Effector memory CD8-positive, alpha-beta T cell (primary cell): ENCODE results near the gene TTC33.

ENCODE experiments used
- ATAC-seq: fragments of 150-1000 bp; cut with Tn5 transposase; replicated peaks from 2 replicates; pipeline ENCODE4 v1.10.0; 2021; ENCODE audit warnings: mild to moderate bottlenecking, moderate library complexity
- DNase-seq, 3 experiments: peaks; one replicate each; pipeline ENCODE4 v3.0.0; 2021
- H3K27ac Mint-ChIP-seq, 2 donors: one replicate each; pipeline ENCODE4 v1.8.0; 2022; ENCODE audit warnings: mild to moderate bottlenecking in 2 of 2, mixed read lengths in 2 of 2, moderate library complexity in 2 of 2
- H3K27me3 Mint-ChIP-seq, 2 donors: one replicate each; pipeline ENCODE4 v1.8.0; 2022; ENCODE audit warnings: mixed read lengths in 2 of 2
- H3K36me3 Mint-ChIP-seq: one replicate; pipeline ENCODE4 v1.8.0; 2022; ENCODE audit warnings: mild to moderate bottlenecking, moderate library complexity, mixed read lengths; ENCODE audit not compliant: insufficient read depth
- H3K4me1 Mint-ChIP-seq, 2 donors: one replicate each; pipeline ENCODE4 v1.8.0; 2022; ENCODE audit warnings: low read depth in 2 of 2, mixed read lengths in 2 of 2
- H3K4me3 Mint-ChIP-seq, 2 donors: one replicate each; pipeline ENCODE4 v1.8.0; 2022; ENCODE audit warnings: mild to moderate bottlenecking in 2 of 2, mixed read lengths in 2 of 2, moderate library complexity in 2 of 2
- H3K9me3 Mint-ChIP-seq, 2 donors: one replicate each; pipeline ENCODE4 v1.8.0; 2022; ENCODE audit warnings: mixed read lengths in 2 of 2

The TTC33 gene

GRCh38 chr5:40540301-40540700 is 215.5 kb downstream of the TTC33 start:
- peaks cover 0 to 5% of the 10 kb centered on the region in 2 donors for H3K4me1 Mint-ChIP-seq
- DNase-seq: no peak
- H3K4me3 Mint-ChIP-seq: no peak overlapping the region
- H3K36me3 Mint-ChIP-seq: no peaks in the 10 kb centered on the region
- no peak for ATAC-seq
- H3K9me3 Mint-ChIP-seq: peaks cover 0 to 2% of the 10 kb centered on the region in 2 donors
- no peaks in the 10 kb centered on the region for H3K27me3 Mint-ChIP-seq
- no peak overlapping the region for H3K27ac Mint-ChIP-seq

GRCh38 chr5:40524677-40525076 is 231.1 kb downstream of the TTC33 start:
- H3K4me1 Mint-ChIP-seq: no peaks in the 10 kb centered on the region
- no peak overlapping the region for H3K4me3 Mint-ChIP-seq
- H3K27ac Mint-ChIP-seq: no peak overlapping the region
- H3K9me3 Mint-ChIP-seq: no peaks in the 10 kb centered on the region
- H3K27me3 Mint-ChIP-seq: no peaks in the 10 kb centered on the region
- ATAC-seq (no peak), DNase-seq (no peak)
- no peaks in the 10 kb centered on the region for H3K36me3 Mint-ChIP-seq

GRCh38 chr5:40521925-40522324 is 233.8 kb downstream of the TTC33 start:
- no peaks in the 10 kb centered on the region for H3K27me3 Mint-ChIP-seq

GRCh38 chr5:40521108-40521785 is 234.5 kb downstream of the TTC33 start:
- no peak overlapping the region for H3K4me3 Mint-ChIP-seq
- no peaks in the 10 kb centered on the region for H3K27me3 Mint-ChIP-seq
- H3K36me3 Mint-ChIP-seq: no peaks in the 10 kb centered on the region
- DNase-seq: no peak
- no peak for ATAC-seq
- H3K27ac Mint-ChIP-seq: no peak overlapping the region
- no peaks in the 10 kb centered on the region for H3K9me3 Mint-ChIP-seq
- H3K4me1 Mint-ChIP-seq: peaks cover 0 to 4% of the 10 kb centered on the region in 2 donors

More at GRCh38 chr5:40521925-40522324, 233.8 kb downstream of the TTC33 start:
- Mint-ChIP-seq H3K9me3 (no peaks in the 10 kb centered on the region), H3K27ac (no peak overlapping the region), H3K4me3 (no peak overlapping the region), H3K36me3 (no peaks in the 10 kb centered on the region), H3K4me1 (peaks cover 0 to 2% of the 10 kb centered on the region in 2 donors)
- DNase-seq (no peak), ATAC-seq (no peak)

GRCh38 chr5:40518485-40518917 is 237.3 kb downstream of the TTC33 start:
- Mint-ChIP-seq H3K4me3 (no peak overlapping the region), H3K27ac (no peak overlapping the region), H3K4me1 (peaks cover 6 to 10% of the 10 kb centered on the region in 2 donors), H3K9me3 (no peaks in the 10 kb centered on the region), H3K36me3 (no peaks in the 10 kb centered on the region), H3K27me3 (no peaks in the 10 kb centered on the region)
- DNase-seq (no peak), ATAC-seq (no peak)

- Mint-ChIP-seq H3K27me3 (no peaks in the 10 kb centered on the region), H3K4me1 (peaks cover 6 to 10% of the 10 kb centered on the region in 2 donors), H3K9me3 (no peaks in the 10 kb centered on the region), H3K27ac (no peak overlapping the region), H3K4me3 (no peak overlapping the region), H3K36me3 (no peaks in the 10 kb centered on the region)
- no peak for DNase-seq
- ATAC-seq: no peak
These were observed 240.3 kb downstream of the TTC33 start for GRCh38 chr5:40515476-40515875.

- H3K4me1 Mint-ChIP-seq: peaks cover 6 to 10% of the 10 kb centered on the region in 2 donors
- no peaks in the 10 kb centered on the region for H3K27me3 Mint-ChIP-seq
- ATAC-seq: peak; percentile 24
- no peak overlapping the region for H3K4me3 Mint-ChIP-seq
- DNase-seq: no peak
- peak overlapping the region in 1 of 2 donors; percentile 22 for H3K27ac Mint-ChIP-seq
- no peaks in the 10 kb centered on the region for H3K9me3 Mint-ChIP-seq
- H3K36me3 Mint-ChIP-seq: no peaks in the 10 kb centered on the region
These were observed 240.8 kb downstream of the TTC33 start for GRCh38 chr5:40514976-40515375.

- no peak for DNase-seq
- Mint-ChIP-seq H3K27me3 (no peaks in the 10 kb centered on the region), H3K36me3 (no peaks in the 10 kb centered on the region), H3K9me3 (no peaks in the 10 kb centered on the region), H3K4me1 (peaks cover 8 to 10% of the 10 kb centered on the region in 2 donors), H3K27ac (no peak overlapping the region), H3K4me3 (no peak overlapping the region)
- ATAC-seq: no peak
These were observed 244.0 kb downstream of the TTC33 start for GRCh38 chr5:40511801-40512200.

- Mint-ChIP-seq H3K4me1 (peaks cover 0 to 5% of the 10 kb centered on the region in 2 donors), H3K36me3 (no peaks in the 10 kb centered on the region), H3K4me3 (no peak overlapping the region), H3K27ac (no peak overlapping the region), H3K9me3 (no peaks in the 10 kb centered on the region), H3K27me3 (no peaks in the 10 kb centered on the region)
- DNase-seq: no peak
- no peak for ATAC-seq
These were observed 248.7 kb downstream of the TTC33 start for GRCh38 chr5:40507095-40507494.

- no peaks in the 10 kb centered on the region for H3K9me3 Mint-ChIP-seq
- ATAC-seq: no peak
- no peaks in the 10 kb centered on the region for H3K27me3 Mint-ChIP-seq
- no peak for DNase-seq
- H3K4me1 Mint-ChIP-seq: peaks cover 0 to 5% of the 10 kb centered on the region in 2 donors
- no peak overlapping the region for H3K4me3 Mint-ChIP-seq
- H3K27ac Mint-ChIP-seq: no peak overlapping the region
- H3K36me3 Mint-ChIP-seq: no peaks in the 10 kb centered on the region
These were observed 250.7 kb downstream of the TTC33 start for GRCh38 chr5:40505031-40505430.

- Mint-ChIP-seq H3K27ac (no peak overlapping the region), H3K9me3 (no peaks in the 10 kb centered on the region), H3K36me3 (no peaks in the 10 kb centered on the region), H3K4me1 (peaks cover 0 to 5% of the 10 kb centered on the region in 2 donors), H3K4me3 (no peak overlapping the region), H3K27me3 (no peaks in the 10 kb centered on the region)
- no peak for DNase-seq
- no peak for ATAC-seq
These were observed 252.3 kb downstream of the TTC33 start for GRCh38 chr5:40503439-40503838.

GRCh38 chr5:40502736-40503135 is 253.0 kb downstream of the TTC33 start:
- Mint-ChIP-seq H3K9me3 (no peaks in the 10 kb centered on the region), H3K4me3 (no peak overlapping the region), H3K4me1 (peaks cover 0 to 5% of the 10 kb centered on the region in 2 donors), H3K27ac (no peak overlapping the region), H3K27me3 (no peaks in the 10 kb centered on the region), H3K36me3 (no peaks in the 10 kb centered on the region)
- no peak for DNase-seq
- ATAC-seq: no peak

- DNase-seq (no peak), ATAC-seq (no peak)
- H3K27me3 Mint-ChIP-seq: no peaks in the 10 kb centered on the region
- H3K4me1 Mint-ChIP-seq: peaks cover 0 to 1% of the 10 kb centered on the region in 2 donors
- H3K9me3 Mint-ChIP-seq: no peaks in the 10 kb centered on the region
- H3K36me3 Mint-ChIP-seq: no peaks in the 10 kb centered on the region
- no peak overlapping the region for H3K4me3 Mint-ChIP-seq
- no peak overlapping the region for H3K27ac Mint-ChIP-seq
These were observed 253.9 kb downstream of the TTC33 start for GRCh38 chr5:40501711-40502444.
